GM19395 (cell line): ENCODE measurements around the gene MUC6.

Experiments used
- ATAC-seq: cut with Tn5 transposase; IDR thresholded peaks from one replicate; pipeline ENCODE4 v1.9.1; 2021; ENCODE audit warnings: mild to moderate bottlenecking, moderate library complexity; ENCODE audit not compliant: unreplicated experiment

Gene MUC6

DNA sequence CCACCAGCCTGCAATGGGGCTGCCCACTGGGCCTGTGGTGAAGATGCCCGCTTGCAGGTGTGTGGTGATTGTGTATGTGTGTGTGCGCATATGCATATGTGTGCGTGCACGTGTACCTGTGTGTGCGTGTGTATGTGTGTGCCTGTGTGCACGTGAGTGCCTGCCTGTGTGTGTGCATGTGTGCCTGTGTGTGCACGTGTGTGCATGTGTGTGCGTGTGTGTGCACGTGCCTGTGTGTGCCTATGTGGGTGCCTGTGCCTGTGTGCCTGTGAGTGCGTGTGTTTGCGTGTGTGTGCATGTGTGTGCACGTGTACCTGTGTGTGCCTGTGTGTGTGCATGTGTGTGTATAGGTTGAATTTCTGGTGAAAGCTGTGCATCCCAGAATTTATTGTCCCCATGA lies 2.4 kb upstream of the MUC6 start:
- ATAC-seq, result no peak

DNA sequence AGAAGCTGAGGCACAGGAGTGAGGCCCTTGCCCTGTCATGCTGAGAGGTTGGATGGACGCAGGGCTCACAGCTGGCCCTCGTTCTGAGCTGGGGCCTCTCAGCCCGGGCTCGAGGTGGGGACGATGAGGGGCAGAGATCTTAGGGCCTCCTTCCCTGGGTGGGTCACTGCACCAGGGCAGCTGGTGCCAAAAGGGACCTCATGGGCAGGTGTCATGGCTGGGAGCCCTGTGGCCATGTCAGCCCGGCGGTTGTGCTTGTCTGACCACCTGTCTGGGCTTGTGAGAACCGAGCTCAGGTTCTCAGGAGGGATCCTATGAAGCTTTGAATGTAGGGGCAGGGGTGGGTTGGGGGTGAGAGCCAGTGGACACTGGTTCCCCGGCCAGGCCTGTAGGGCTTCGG lies 1.8 kb upstream of the MUC6 start:
- ATAC-seq, result no peak

DNA sequence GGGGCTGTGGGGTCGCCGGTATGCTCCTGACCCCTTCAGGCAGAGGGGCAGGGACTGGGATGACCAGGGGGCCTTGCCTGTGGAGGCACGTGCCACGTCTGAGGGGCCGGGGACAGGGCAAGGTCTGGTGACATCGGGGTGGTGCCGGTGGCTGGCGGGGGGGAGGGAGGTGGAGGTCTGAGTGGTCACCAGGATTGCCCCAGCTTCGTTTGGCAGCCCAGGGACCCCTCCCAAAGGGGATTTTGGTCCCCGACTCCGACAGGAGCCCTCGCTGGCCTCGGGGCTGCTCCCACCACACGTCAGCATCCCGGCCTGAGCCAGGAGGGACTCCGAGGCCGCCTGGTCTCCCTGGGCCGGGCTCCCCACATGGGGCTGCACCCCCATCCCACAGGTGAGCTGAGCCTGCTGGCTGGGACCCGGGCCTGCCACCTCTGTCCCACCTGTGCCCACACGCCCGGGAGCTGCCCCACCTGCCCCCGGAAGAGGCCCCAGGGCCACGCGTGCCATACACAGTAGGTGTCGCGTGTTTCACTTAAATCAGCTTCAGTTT lies 1.1 kb upstream of the MUC6 start:
- ATAC-seq, result no peak

DNA sequence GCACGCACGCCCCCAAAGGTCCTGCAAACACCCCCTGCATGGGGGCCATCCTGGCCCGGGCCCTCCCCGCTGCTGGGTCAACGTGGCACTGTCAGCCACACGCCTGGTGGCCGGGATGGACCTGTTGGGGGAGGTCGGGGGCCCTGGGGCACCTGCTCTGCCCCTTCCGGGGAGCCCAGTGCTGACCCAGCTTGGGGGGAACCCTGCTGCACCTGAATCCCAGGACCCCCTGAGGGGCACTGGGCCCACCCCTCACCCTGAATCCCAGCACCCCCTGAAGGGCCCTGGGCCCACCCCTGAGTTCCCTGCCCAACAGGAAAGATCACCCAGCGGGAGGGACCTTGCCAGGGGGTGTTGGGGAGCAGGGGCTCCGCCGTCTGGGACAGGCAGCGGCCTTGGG lies 413 bp upstream of the MUC6 start:
- no peak for ATAC-seq

DNA sequence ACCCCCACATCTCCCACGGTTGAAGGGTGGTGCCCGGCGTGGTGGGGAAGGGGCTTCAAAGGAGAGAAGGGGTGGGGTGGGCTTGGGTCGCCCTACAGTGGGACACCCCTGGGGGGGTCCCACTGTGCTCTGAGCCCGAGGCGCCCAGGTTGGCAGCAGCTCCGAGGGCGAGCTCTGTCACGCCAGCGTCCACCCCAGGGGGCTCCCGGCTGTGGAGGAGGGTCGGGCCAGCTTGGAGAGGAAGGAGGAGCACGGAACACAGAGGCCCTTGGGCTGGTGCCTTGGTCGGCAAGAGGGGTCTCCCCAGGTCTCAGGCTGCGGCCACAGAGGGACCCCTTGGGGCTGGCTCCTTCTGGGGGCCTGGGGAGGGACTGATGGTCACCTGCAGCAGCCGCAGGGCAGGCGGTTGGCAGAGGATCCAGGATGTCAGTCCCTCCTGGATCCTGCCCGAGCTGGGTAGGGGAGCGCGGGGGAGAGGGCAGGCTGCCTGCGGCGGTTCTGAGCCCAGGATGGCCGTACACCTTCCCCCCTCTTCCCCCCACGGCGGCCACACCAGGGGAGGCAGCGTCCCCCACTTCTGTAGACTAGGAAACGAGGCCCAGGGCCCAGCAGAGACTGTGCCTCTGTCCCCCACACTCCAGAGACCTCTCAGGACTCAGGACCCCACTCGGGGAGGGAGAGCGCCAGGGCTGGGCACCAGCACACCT lies 788 bp downstream of the MUC6 start:
- no peak for ATAC-seq

DNA sequence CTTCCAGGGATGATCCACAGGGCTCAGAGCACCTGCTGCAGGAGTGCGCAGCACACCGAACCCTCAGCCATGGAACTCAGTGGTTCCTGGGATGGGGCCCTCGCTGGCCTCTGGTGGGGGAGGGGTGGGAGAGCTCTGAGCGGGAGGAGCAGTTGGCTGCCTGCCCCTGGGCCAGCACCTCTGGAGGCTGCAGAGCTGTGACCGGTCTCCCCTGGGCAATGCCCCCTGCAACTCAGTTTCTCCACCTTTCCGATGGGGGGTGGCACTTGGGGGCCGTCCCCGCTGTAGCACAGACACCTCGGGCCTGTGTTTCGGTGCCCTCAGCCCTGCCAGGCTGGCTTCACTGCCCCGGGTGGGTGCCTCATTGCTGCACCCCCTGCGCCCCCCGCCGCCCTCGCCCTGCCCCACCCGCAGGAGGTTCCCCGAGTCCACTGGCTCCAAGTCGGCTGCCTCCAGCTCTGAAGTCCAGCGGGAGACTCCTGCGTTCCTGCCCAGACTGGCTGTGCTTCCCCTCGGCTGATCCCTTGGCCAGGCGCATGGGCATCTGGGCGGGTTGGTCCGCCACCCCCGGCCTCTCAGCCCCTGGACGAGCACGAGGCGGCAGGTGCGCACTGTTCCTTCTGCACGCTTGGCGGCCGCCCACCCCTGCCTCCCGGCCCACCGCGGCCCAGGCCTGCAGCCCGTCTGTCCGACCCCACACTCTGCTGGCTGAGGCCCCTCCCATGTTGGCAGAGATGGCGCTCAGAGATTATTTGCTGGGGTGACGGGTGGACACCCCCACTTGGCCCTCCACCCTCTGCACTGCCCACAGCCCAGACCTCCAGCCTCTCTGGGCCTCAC lies 1.8 kb downstream of the MUC6 start:
- no peak for ATAC-seq

DNA sequence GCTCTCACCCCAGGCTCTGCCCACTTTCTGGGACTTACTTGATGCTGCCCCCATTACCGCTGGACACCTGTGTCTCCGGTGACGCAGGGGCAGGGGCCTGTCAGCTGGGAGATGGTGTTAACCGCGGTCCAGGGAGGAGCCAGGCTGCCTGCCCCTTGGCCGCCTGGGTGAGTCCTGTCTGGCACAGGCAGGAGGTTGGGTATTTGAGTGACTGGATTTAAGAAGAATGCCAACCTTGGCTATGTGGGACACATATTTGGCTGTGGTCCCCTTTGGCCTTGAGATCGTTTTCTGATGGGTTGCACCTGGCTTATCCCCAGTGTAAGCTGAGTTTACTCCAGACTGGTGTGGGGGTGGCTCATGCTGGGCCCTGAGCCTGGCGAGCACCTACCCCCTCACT lies 2.5 kb downstream of the MUC6 start:
- ATAC-seq, result no peak

DNA sequence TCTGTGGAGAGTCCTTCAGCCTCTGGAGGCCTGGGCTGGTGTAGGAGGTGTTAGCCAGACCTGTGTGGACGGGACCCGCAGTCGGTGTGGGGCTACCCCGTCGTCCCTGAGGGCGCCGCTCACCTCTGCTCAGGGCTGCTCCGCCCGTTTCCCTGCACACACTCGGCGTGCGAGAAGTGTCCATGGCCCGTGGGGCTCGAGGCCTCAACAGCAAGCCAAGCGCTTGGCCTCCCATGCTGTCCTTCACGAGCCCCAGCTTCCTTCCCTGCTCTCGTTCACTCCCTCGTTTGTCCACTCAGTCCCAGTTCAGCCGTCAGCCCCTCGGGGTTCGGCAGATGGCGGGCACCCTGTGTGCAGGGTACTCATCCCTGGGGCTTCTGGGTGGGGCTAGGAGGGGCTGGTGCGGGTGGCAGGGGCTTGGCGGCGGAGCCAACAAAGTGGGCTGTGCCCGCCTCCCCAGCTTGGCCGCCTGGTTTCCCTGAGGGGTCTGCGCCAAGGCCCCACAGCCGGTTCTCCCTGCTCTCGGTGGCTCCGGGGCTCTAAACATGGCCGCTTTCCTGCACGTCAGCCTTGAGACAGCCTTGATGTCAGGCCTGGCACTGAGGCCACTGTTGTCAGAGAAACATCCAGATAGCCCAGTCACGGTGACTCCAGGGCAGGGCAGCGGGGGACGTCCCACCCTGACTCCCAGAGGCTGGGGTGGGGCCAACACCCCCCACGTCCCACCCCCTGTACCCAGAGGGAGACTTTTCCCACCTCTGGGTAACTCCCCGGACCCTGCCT lies 3.3 kb downstream of the MUC6 start:
- no peak for ATAC-seq

DNA sequence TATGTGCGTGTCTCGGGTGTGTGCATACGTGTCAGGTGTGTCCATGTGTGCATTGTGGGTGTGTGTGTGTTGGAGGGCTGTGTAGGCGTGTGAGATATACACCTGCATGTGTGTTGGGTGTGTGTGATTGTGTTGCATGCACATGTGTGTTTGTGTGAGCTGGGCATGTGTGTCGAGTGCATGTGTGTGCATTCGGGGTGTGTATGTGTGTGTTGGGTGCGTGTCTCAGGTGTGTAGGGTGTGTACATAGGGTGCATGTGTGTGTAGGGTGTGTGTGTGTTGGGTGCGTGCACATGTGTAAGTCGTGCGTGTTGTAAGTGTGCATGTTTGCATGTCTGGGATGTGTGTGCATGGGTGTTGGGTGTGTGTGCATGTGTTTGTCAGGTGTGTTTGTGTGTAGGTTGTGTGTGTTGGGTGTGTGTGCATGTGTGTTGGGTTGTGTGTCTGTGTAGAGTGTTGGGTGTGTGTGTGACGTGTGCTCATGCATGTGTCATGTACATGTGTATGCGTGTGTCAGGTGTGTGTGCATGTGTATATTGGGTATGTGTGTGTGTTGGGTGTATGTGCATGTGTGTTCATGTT lies 4.1 kb downstream of the MUC6 start:
- ATAC-seq, result no peak

DNA sequence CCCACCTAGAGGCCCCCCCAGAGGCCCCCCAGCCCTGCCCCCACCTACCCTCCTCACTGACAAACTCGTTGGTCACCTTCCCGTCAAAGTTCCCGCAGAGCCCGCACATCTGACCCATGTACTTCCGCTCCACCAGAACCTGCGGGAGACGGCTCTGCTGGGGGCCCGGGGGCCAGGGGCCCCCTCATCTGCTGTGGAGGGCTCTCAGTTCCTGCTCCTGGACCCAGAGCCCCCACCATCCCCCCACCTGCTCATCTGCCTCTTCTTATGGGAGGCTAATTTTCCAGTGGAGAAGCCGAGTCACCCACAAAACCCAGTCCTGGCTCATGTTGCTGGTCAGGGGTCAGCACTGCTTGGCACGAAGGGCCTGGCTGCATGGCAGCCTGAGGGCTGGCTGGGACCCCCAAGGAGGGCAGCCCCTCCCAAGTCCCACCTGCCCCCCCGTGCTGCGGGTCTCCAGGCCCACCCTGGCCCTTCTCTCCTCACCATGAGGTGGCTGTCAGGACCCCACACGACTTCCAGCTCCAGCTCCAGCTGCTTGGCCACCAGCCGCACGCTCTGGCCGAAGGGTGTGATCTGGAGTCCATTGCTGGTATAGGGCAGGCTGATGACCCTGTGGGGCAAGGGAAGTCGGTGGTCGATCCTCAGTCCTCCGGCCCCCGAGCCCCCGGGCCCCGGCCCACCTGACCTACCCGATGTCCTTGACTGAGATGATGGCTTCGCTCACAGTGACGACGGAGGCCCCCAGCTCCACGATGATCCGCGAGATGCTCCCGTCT lies 5.2 kb downstream of the MUC6 start:
- ATAC-seq, result no peak

DNA sequence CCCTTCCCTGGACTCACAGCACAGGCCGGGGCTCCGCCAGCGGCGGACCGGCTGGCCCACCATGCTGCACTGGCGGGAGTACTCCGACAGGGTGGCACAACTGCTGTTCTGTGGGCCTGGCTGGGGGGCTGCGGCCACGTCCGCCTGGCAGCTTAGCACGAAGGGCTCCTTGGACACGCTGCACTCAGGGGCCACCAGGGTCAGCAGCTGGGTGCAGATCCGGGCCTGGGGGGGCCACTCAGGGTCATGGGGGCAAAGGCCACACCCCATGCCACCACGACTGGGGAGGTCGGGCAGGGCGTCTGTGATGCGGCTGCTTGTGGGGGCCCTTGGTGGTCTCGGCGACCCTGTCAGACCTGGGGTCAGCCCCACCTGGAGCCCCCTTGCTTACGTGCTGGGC lies 6.0 kb downstream of the MUC6 start:
- ATAC-seq, result no peak

DNA sequence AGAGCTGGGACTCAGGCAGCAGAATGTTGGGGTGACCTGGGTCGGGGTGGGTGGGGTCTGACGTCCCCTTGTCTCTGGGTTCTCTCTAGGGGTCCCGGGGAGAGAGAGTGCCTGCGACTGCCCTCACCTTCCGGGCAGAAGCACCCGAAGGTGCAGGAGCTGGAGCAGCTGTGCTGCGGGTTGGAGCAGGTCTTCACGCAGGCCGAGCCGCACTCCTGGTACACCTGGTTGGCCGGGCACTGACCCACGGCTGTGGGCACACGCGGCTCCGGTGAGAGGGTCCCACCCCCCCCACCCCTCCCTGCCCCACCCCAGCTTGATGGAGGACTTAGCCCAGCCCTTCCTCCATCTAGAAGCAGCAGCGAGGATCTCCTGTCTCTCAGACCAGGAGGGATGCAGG lies 6.4 kb downstream of the MUC6 start:
- no peak for ATAC-seq

DNA sequence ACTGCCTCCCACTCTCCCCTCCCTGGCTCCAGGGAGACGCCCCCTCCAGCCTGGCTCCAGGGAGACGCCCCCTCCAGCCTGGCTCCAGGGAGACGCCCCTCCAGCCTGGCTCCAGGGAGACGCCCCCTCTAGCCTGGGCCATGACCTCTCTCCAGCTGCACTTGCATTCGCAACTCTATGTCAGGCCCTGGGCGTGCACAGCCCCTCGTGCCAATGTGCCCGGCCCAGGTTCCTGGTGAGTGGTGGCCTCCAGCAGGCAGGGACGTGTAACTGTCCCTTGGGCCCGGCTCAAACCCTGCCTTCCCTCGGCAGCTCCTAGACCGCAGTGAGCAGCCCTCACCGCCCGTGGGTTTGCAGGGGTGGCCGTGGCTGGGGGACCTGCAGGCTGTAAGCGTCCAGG lies 6.9 kb downstream of the MUC6 start:
- ATAC-seq, result no peak

DNA sequence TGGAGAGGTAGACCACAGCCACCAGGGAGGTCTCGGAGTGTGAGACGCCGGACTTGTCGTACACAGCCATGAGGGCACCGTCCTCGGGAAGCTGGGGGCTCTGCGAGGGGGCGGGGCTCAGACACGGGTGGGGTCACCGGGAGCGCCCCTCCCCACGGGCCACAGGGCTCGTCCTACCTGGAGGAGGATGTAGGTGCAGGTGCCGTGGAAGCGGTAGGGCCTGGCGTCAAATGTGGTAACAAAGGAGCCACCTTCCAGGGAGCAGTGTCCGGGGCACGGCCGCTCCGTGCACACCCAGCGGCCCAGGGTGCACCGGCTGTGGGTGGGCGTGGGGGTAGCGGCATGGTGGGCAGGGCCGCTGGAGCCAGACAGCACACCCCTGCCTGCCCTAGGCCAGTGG lies 7.5 kb downstream of the MUC6 start:
- ATAC-seq, result no peak

DNA sequence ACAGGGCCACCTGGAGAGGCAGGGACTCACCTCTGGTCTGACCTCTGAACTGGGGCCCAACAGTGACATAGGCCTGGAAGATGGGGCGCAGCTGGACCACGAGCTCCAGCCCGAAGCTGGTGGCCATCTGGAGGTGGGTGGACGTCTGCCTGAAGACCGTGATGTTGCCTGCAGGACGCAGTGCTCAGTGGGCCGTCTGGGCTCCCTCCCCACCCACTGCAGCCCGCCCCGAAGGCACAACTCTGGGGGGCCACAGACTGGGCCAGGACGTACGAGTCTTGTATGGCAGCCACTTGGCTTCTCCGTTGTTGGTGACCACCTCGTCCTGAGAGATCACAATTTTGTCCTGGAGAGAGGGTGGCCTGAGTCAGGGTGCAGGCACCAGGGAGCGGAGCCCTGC lies 7.9 kb downstream of the MUC6 start:
- ATAC-seq, result no peak

DNA sequence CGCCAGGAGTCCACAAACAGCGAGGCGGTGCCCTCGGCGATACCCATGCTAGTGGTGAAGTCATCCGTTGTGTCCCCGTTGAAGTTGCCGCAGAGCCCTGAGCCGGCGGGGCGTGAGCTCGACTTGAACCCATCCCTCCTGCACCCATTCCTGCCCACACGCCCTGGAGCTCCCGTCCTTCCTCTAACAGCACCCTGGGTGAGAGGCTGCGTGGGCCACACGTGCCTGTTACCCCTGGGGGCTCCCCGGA lies 8.3 kb downstream of the MUC6 start:
- no peak for ATAC-seq

DNA sequence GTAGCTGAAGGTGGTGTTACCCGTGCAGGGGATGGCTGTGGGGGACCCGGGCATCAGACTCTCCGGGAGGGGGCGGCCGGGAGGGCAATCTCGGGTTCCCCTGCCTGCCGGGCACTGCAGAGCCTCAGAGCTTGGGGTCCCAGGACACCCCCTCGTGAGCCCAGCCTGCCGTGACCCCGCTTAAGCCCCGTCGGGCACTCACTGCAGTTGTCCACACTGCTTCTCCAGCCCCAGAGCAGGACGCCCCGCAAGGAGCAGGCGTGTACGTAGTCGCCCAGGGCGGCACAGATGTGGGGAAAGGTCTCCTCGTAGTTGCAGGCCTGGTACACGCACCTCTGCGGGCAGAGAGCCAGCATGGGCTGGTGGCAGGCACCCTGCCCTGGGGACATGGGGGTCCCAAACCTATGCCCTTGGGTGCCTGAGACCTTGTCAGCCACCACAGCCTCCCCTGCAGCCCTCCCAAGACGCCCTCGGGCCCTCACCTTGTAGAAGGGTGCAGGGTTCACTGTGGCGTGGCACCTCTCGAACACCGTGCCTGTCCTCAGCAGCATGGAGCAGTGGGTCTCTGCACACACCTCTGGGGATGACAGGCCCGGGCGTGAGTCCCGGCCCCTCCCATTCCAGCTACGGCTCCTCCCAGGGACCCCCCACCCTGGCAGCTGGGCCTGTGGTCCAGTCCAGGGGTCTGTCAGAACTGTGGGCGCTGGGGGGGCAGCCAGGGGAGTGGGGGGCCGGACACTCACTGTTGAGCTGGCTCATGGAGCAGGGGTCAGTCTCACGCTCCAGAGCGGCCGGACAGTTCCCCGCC lies 8.8 kb downstream of the MUC6 start:
- no peak for ATAC-seq

DNA sequence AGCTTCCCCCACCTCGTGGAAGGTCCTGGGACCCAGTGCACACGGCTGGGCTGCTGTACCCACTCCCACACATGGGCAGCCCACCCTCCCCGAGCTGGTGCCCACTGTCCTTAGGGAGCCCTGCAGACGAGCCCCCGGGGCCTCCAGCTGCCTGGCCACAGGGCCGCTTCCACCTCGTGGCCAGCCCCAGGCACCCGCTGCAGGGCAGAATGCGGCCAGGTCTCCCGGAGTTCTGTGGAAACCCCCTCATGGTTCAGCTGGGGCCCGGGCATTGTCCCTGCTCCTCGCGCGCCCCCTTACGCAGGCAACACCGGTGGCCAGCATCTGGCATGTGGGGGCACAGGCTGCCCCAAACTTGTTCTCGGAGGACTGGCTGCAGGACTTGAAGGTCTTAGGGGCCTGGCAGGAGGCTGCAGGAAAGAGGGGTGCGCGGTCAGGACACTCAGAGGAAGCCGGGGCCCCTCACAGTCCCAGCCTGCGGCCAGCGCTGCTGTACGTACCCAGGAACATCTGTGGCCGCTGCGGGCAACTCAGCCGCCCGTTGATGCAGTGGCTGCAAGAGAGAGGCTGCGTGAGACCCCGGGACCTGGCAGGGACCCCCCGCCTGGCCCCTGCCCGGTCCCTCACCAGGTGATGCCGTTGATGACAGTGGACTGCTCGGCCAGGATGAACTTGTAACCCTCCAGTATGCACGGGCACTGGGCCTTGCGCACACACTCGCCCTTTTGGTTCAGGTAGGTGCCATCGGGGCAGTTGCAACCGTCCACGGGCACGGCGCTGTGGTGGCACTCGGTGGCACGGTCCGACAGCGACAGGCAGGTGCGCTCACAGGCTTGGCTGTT lies 9.7 kb downstream of the MUC6 start:
- no peak for ATAC-seq

DNA sequence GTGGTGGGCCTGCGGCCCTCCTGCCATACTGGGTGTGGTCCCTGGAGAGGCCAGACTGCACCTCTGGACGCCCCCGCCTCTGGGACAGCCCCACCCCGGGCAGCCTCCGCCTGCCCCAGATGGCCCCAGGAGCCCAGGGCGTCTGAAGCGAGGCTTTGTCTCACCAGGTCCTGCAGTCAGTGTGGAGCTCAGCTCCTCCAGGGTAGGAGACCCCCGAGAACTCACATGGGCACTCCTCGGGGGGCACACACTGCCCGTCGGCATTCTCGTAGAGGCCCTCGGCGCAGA lies 10.4 kb downstream of the MUC6 start:
- no peak for ATAC-seq
